Memory B cell (primary cell): ENCODE measurements around the gene USP10.
A peak's percentile ranks its signal among the peaks of the same experiment; 100 is the strongest.

ENCODE experiments used
- ATAC-seq: fragments of 150-1000 bp; cut with Tn5 transposase; 2 replicates; pipeline ENCODE4 v1.10.0; 2021; ENCODE audit warnings: low read depth, mild to moderate bottlenecking, moderate library complexity
- DNase-seq, 2 donors: peaks; one replicate each; pipeline ENCODE4 v3.0.0; 2022; ENCODE audit warnings: low spot score in 2 of 2
- H3K27ac Mint-ChIP-seq: one replicate; pipeline ENCODE4 v1.8.0; 2022; ENCODE audit warnings: mild to moderate bottlenecking, moderate library complexity, mixed read lengths
- H3K27me3 Mint-ChIP-seq: one replicate; pipeline ENCODE4 v1.8.0; 2022; ENCODE audit warnings: mixed read lengths
- H3K36me3 Mint-ChIP-seq: one replicate; pipeline ENCODE4 v1.8.0; 2022; ENCODE audit warnings: mild to moderate bottlenecking, mixed read lengths
- H3K4me1 Mint-ChIP-seq: one replicate; pipeline ENCODE4 v1.8.0; 2022; ENCODE audit warnings: mixed read lengths
- H3K4me3 Mint-ChIP-seq: one replicate; pipeline ENCODE4 v1.8.0; 2022; ENCODE audit warnings: mild to moderate bottlenecking, moderate library complexity, mixed read lengths
- H3K9me3 Mint-ChIP-seq: one replicate; pipeline ENCODE4 v1.8.0; 2022; ENCODE audit warnings: mixed read lengths

USP10 gene

GRCh38 chr16:84663433-84664101 lies 36.2 kb upstream of the USP10 start:
- Mint-ChIP-seq H3K4me3 (peak overlapping the region; percentile 68), H3K36me3 (peaks cover 23% of the 10 kb centered on the region), H3K9me3 (no peaks in the 10 kb centered on the region), H3K27me3 (no peaks in the 10 kb centered on the region), H3K4me1 (peaks cover 28% of the 10 kb centered on the region), H3K27ac (peak overlapping the region; percentile 64)
- peak in 1 of 2 donors; percentile 18 for DNase-seq
- ATAC-seq: peak; percentile 99

- DNase-seq: no peak
- Mint-ChIP-seq H3K4me3 (no peak overlapping the region), H3K27ac (no peak overlapping the region), H3K4me1 (peaks cover 28% of the 10 kb centered on the region), H3K36me3 (peaks cover 21% of the 10 kb centered on the region), H3K9me3 (no peaks in the 10 kb centered on the region), H3K27me3 (no peaks in the 10 kb centered on the region)
- ATAC-seq: no peak
Observed at GRCh38 chr16:84665359-84665758, 34.4 kb upstream of the USP10 start.

GRCh38 chr16:84665843-84666242 lies 34.0 kb upstream of the USP10 start:
- Mint-ChIP-seq H3K4me1 (peaks cover 28% of the 10 kb centered on the region), H3K36me3 (peaks cover 19% of the 10 kb centered on the region), H3K27me3 (no peaks in the 10 kb centered on the region), H3K9me3 (no peaks in the 10 kb centered on the region), H3K27ac (no peak overlapping the region), H3K4me3 (no peak overlapping the region)
- ATAC-seq (no peak), DNase-seq (no peak)

GRCh38 chr16:84667600-84668309 lies 32.0 kb upstream of the USP10 start:
- no peaks in the 10 kb centered on the region for H3K27me3 Mint-ChIP-seq
- H3K4me1 Mint-ChIP-seq: peaks cover 24% of the 10 kb centered on the region
- ATAC-seq (no peak), DNase-seq (no peak)
- no peak overlapping the region for H3K27ac Mint-ChIP-seq
- H3K4me3 Mint-ChIP-seq: no peak overlapping the region
- no peaks in the 10 kb centered on the region for H3K9me3 Mint-ChIP-seq
- H3K36me3 Mint-ChIP-seq: peaks cover 5% of the 10 kb centered on the region

GRCh38 chr16:84670063-84670462 lies 29.7 kb upstream of the USP10 start:
- H3K27me3 Mint-ChIP-seq: no peaks in the 10 kb centered on the region
- H3K9me3 Mint-ChIP-seq: no peaks in the 10 kb centered on the region
- H3K4me3 Mint-ChIP-seq: no peak overlapping the region
- no peak for DNase-seq
- ATAC-seq: no peak
- no peak overlapping the region for H3K27ac Mint-ChIP-seq
- peaks cover 5% of the 10 kb centered on the region for H3K36me3 Mint-ChIP-seq
- H3K4me1 Mint-ChIP-seq: peaks cover 7% of the 10 kb centered on the region

GRCh38 chr16:84672276-84673202 lies 27.3 kb upstream of the USP10 start:
- H3K27me3 Mint-ChIP-seq: no peaks in the 10 kb centered on the region
- H3K4me3 Mint-ChIP-seq: no peak overlapping the region
- peaks cover 5% of the 10 kb centered on the region for H3K36me3 Mint-ChIP-seq

GRCh38 chr16:84673203-84673535 lies 26.6 kb upstream of the USP10 start:
- H3K9me3 Mint-ChIP-seq: no peaks in the 10 kb centered on the region
- H3K27ac Mint-ChIP-seq: no peak overlapping the region
- DNase-seq (no peak), ATAC-seq (no peak)
- peaks cover 5% of the 10 kb centered on the region for H3K36me3 Mint-ChIP-seq
- peaks cover 2% of the 10 kb centered on the region for H3K27me3 Mint-ChIP-seq
- H3K4me3 Mint-ChIP-seq: no peak overlapping the region
- peaks cover 7% of the 10 kb centered on the region for H3K4me1 Mint-ChIP-seq

More at GRCh38 chr16:84672276-84673202, 27.3 kb upstream of the USP10 start:
- H3K27ac Mint-ChIP-seq: no peak overlapping the region
- ATAC-seq: peak; percentile 97
- peak; percentile 82 to 84 for DNase-seq
- H3K4me1 Mint-ChIP-seq: peaks cover 7% of the 10 kb centered on the region
- no peaks in the 10 kb centered on the region for H3K9me3 Mint-ChIP-seq

GRCh38 chr16:84673561-84673960 lies 26.2 kb upstream of the USP10 start:
- H3K27ac Mint-ChIP-seq: no peak overlapping the region
- peaks cover 2% of the 10 kb centered on the region for H3K27me3 Mint-ChIP-seq
- H3K9me3 Mint-ChIP-seq: no peaks in the 10 kb centered on the region
- H3K4me1 Mint-ChIP-seq: peaks cover 7% of the 10 kb centered on the region
- H3K36me3 Mint-ChIP-seq: peaks cover 3% of the 10 kb centered on the region
- no peak overlapping the region for H3K4me3 Mint-ChIP-seq
- no peak for DNase-seq
- peak; percentile 34 for ATAC-seq

- H3K9me3 Mint-ChIP-seq: no peaks in the 10 kb centered on the region
- no peak overlapping the region for H3K4me3 Mint-ChIP-seq
- DNase-seq: no peak
- no peaks in the 10 kb centered on the region for H3K36me3 Mint-ChIP-seq
- H3K4me1 Mint-ChIP-seq: peaks cover 7% of the 10 kb centered on the region
- peaks cover 6% of the 10 kb centered on the region for H3K27me3 Mint-ChIP-seq
- H3K27ac Mint-ChIP-seq: no peak overlapping the region
- ATAC-seq: no peak
Observed at GRCh38 chr16:84675423-84675822, 24.4 kb upstream of the USP10 start.

GRCh38 chr16:84675884-84676283 lies 23.9 kb upstream of the USP10 start:
- Mint-ChIP-seq H3K9me3 (no peaks in the 10 kb centered on the region), H3K4me1 (peaks cover 7% of the 10 kb centered on the region), H3K4me3 (no peak overlapping the region), H3K27ac (no peak overlapping the region), H3K36me3 (no peaks in the 10 kb centered on the region), H3K27me3 (peaks cover 6% of the 10 kb centered on the region)
- no peak for ATAC-seq
- DNase-seq: no peak

GRCh38 chr16:84677017-84677803 lies 22.6 kb upstream of the USP10 start:
- no peak for ATAC-seq
- Mint-ChIP-seq H3K27me3 (peaks cover 6% of the 10 kb centered on the region), H3K9me3 (no peaks in the 10 kb centered on the region), H3K27ac (no peak overlapping the region), H3K36me3 (no peaks in the 10 kb centered on the region), H3K4me1 (peaks cover 3% of the 10 kb centered on the region), H3K4me3 (no peak overlapping the region)
- DNase-seq: no peak

GRCh38 chr16:84677849-84678248 lies 22.0 kb upstream of the USP10 start:
- Mint-ChIP-seq H3K9me3 (no peaks in the 10 kb centered on the region), H3K4me1 (peaks cover 2% of the 10 kb centered on the region), H3K27ac (no peak overlapping the region), H3K36me3 (no peaks in the 10 kb centered on the region), H3K27me3 (peaks cover 6% of the 10 kb centered on the region), H3K4me3 (no peak overlapping the region)
- no peak for DNase-seq
- ATAC-seq: no peak

GRCh38 chr16:84678541-84678940 lies 21.3 kb upstream of the USP10 start:
- Mint-ChIP-seq H3K27me3 (peaks cover 6% of the 10 kb centered on the region), H3K9me3 (no peaks in the 10 kb centered on the region), H3K4me1 (peaks cover under 1% of the 10 kb centered on the region), H3K27ac (no peak overlapping the region), H3K4me3 (no peak overlapping the region), H3K36me3 (no peaks in the 10 kb centered on the region)
- DNase-seq (no peak), ATAC-seq (no peak)
